ENCODE results near the gene MTFR1L.

MTFR1L gene

GRCh38 chr1:25808481-25809244 is 11.1 kb upstream of the MTFR1L start:
- DNase-seq: no peak

- DNase-seq: no peak
Observed at GRCh38 chr1:25809283-25809926, 10.3 kb upstream of the MTFR1L start.

GRCh38 chr1:25809929-25810328 is 9.8 kb upstream of the MTFR1L start:
- DNase-seq: no peak

- DNase-seq: no peak
Observed at GRCh38 chr1:25810341-25811299, 9.1 kb upstream of the MTFR1L start.

GRCh38 chr1:25811384-25812082 is 8.2 kb upstream of the MTFR1L start:
- no peak for DNase-seq

GRCh38 chr1:25813071-25813733 is 6.6 kb upstream of the MTFR1L start:
- DNase-seq: no peak

- DNase-seq: no peak
Observed at GRCh38 chr1:25813734-25814471, 5.9 kb upstream of the MTFR1L start.

- no peak for DNase-seq
Observed at GRCh38 chr1:25814549-25815087, 5.1 kb upstream of the MTFR1L start.

GRCh38 chr1:25815208-25816111 is 4.3 kb upstream of the MTFR1L start:
- no peak for DNase-seq

- DNase-seq: no peak
Observed at GRCh38 chr1:25816112-25816718, 3.5 kb upstream of the MTFR1L start.

GRCh38 chr1:25817840-25818501 is 1.8 kb upstream of the MTFR1L start:
- DNase-seq: no peak

GRCh38 chr1:25818569-25818968 is 1.2 kb upstream of the MTFR1L start:
- DNase-seq: no peak

- DNase-seq: peak; percentile 56
Observed at GRCh38 chr1:25820247-25821111, 725 bp downstream of the MTFR1L start.

GRCh38 chr1:25821112-25821476 is 1.3 kb downstream of the MTFR1L start:
- DNase-seq: no peak

GRCh38 chr1:25821630-25822091 is 1.9 kb downstream of the MTFR1L start:
- DNase-seq: no peak

- DNase-seq: no peak
Observed at GRCh38 chr1:25825605-25826004, 5.9 kb downstream of the MTFR1L start.

- DNase-seq: no peak
Observed at GRCh38 chr1:25826571-25826970, 6.8 kb downstream of the MTFR1L start.

- no peak for DNase-seq
Observed at GRCh38 chr1:25828491-25828890, 8.7 kb downstream of the MTFR1L start.
